H9 (cell line): Measurements from ENCODE around the gene LUZP1. TPM values are rescaled to one million over a fixed set of nuclear protein-coding genes. Genes with fewer than 3 reads are reported as not detected.

Experiments used
- DNase-seq: peaks from one replicate; pipeline ENCODE4 v3.0.0-alpha.2; 2017
- H2AFZ ChIP-seq: one replicate; pipeline ENCODE4 v1.6.1; 2013; ENCODE audit warnings: mild to moderate bottlenecking, low read length, control low read depth, moderate library complexity
- H2AK5ac ChIP-seq: 2 replicates; pipeline ENCODE4 v1.6.1; 2013; ENCODE audit warnings: low read length, control low read depth, mixed read lengths; ENCODE audit not compliant: insufficient read length
- H2BK120ac ChIP-seq: one replicate; pipeline ENCODE4 v1.6.1; 2013; ENCODE audit warnings: low read depth, mild to moderate bottlenecking, low read length, control low read depth, inconsistent platforms; ENCODE audit not compliant: poor library complexity, severe bottlenecking
- H2BK12ac ChIP-seq: 2 replicates; pipeline ENCODE4 v1.6.1; 2013; ENCODE audit warnings: low read length, control low read depth, mixed read lengths, low read depth; ENCODE audit not compliant: insufficient read length
- H2BK15ac ChIP-seq: 2 replicates; pipeline ENCODE4 v1.6.1; 2013; ENCODE audit warnings: low read depth, low read length, control low read depth
- H2BK20ac ChIP-seq: one replicate; pipeline ENCODE4 v1.6.1; 2013; ENCODE audit warnings: low read depth, mild to moderate bottlenecking, low read length, control low read depth, inconsistent platforms; ENCODE audit not compliant: poor library complexity, severe bottlenecking
- H2BK5ac ChIP-seq: 2 replicates; pipeline ENCODE4 v1.6.1; 2013; ENCODE audit warnings: low read length, control low read depth, mixed read lengths; ENCODE audit not compliant: insufficient read length
- H3K14ac ChIP-seq: 2 replicates; pipeline ENCODE4 v1.6.1; 2013; ENCODE audit warnings: low read length, control low read depth; ENCODE audit not compliant: insufficient read depth
- H3K18ac ChIP-seq: 2 replicates; pipeline ENCODE4 v1.6.1; 2013; ENCODE audit warnings: low read depth, mild to moderate bottlenecking, mixed read lengths, low read length, control low read depth; ENCODE audit not compliant: insufficient read length
- H3K23ac ChIP-seq: 2 replicates; pipeline ENCODE4 v1.6.1; 2013; ENCODE audit warnings: low read length, control low read depth, mixed read lengths, low read depth; ENCODE audit not compliant: insufficient read length
- H3K23me2 ChIP-seq: 2 replicates; pipeline ENCODE4 v1.6.1; 2013; ENCODE audit warnings: low read depth, mild to moderate bottlenecking, mixed read lengths, low read length, control low read depth; ENCODE audit not compliant: insufficient read length, poor library complexity, severe bottlenecking
- H3K27ac ChIP-seq: 2 replicates; pipeline ENCODE4 v1.5.1; 2013; ENCODE audit warnings: low read length, control low read depth, mixed read lengths, low read depth; ENCODE audit not compliant: insufficient read length
- H3K27me3 ChIP-seq: 2 replicates; pipeline ENCODE4 v1.6.1; 2013; ENCODE audit warnings: low read length, control low read depth, inconsistent platforms; ENCODE audit not compliant: insufficient read depth
- H3K4ac ChIP-seq: 2 replicates; pipeline ENCODE4 v1.6.1; 2013; ENCODE audit warnings: low read depth, mild to moderate bottlenecking, control low read depth, inconsistent platforms, low read length, moderate library complexity
- H3K4me1 ChIP-seq: 2 replicates; pipeline ENCODE4 v1.6.1; 2013; ENCODE audit warnings: low read length, control low read depth, inconsistent platforms; ENCODE audit not compliant: insufficient read depth
- H3K4me2 ChIP-seq: 2 replicates; pipeline ENCODE4 v1.6.1; 2013; ENCODE audit warnings: low read length, control low read depth, mixed read lengths; ENCODE audit not compliant: insufficient read length, insufficient read depth
- H3K56ac ChIP-seq: 2 replicates; pipeline ENCODE4 v1.6.1; 2013; ENCODE audit warnings: low read depth, mild to moderate bottlenecking, mixed read lengths, low read length, control low read depth; ENCODE audit not compliant: insufficient read length
- H3K79me1 ChIP-seq: 2 replicates; pipeline ENCODE4 v1.6.1; 2013; ENCODE audit warnings: low read depth, mild to moderate bottlenecking, moderate library complexity, low read length, control low read depth, inconsistent platforms; ENCODE audit not compliant: insufficient read depth, poor library complexity, severe bottlenecking
- H3K79me2 ChIP-seq: 2 replicates; pipeline ENCODE4 v1.6.1; 2013; ENCODE audit warnings: low read length, control low read depth, inconsistent platforms; ENCODE audit not compliant: insufficient read depth
- H3K9ac ChIP-seq: 2 replicates; pipeline ENCODE4 v1.6.1; 2013; ENCODE audit warnings: low read length, control low read depth, mixed read lengths; ENCODE audit not compliant: insufficient read length; ENCODE audit errors: extremely low read depth
- H3K9me3 ChIP-seq: one replicate; pipeline ENCODE4 v1.6.1; 2013; ENCODE audit warnings: low read depth, low read length, inconsistent platforms; ENCODE audit not compliant: control insufficient read depth
- H3T11ph ChIP-seq: one replicate; pipeline ENCODE4 v1.6.1; 2013; ENCODE audit warnings: mild to moderate bottlenecking, low read length, control low read depth, inconsistent platforms
- H4K20me1 ChIP-seq: one replicate; pipeline ENCODE4 v1.6.1; 2013; ENCODE audit not compliant: control insufficient read depth, insufficient read length, insufficient read depth
- H4K5ac ChIP-seq: 2 replicates; pipeline ENCODE4 v1.6.1; 2013; ENCODE audit warnings: low read depth, mild to moderate bottlenecking, mixed read lengths, low read length, control low read depth; ENCODE audit not compliant: insufficient read length
- H4K8ac ChIP-seq: replicated peaks from 2 replicates; pipeline ENCODE4 v1.6.1; 2013; ENCODE audit warnings: low read length, control low read depth, mixed read lengths, low read depth; ENCODE audit not compliant: insufficient read length
- H4K91ac ChIP-seq: 2 replicates; pipeline ENCODE4 v1.6.1; 2013; ENCODE audit warnings: low read depth, mild to moderate bottlenecking, moderate library complexity, mixed read lengths, low read length, control low read depth; ENCODE audit not compliant: insufficient read length
- H3K27ac Mint-ChIP-seq, 3 experiments: 2 replicates in 2 of 3; 3 replicates in 1 of 3; pipeline ENCODE4 v1.8.0; 2020 to 2021; ENCODE audit warnings: mixed read lengths in 3 of 3, mild to moderate bottlenecking in 1 of 3, moderate library complexity in 1 of 3
- H3K27me3 Mint-ChIP-seq: 2 replicates; pipeline ENCODE4 v1.8.0; 2021; ENCODE audit warnings: low read depth, mild to moderate bottlenecking, moderate library complexity, mixed read lengths
- H3K36me3 Mint-ChIP-seq, 3 experiments: 2 replicates in 2 of 3; 3 replicates in 1 of 3; pipeline ENCODE4 v1.8.0; 2020 to 2021; ENCODE audit warnings: low read depth in 3 of 3, mixed read lengths in 3 of 3; ENCODE audit not compliant: insufficient read depth in 1 of 3
- H3K4me1 Mint-ChIP-seq, 2 experiments: 2 replicates each; pipeline ENCODE4 v1.8.0; 2020; ENCODE audit warnings: mixed read lengths in 2 of 2
- H3K4me3 Mint-ChIP-seq, 2 experiments: 2 replicates in 1 of 2; 3 replicates in 1 of 2; pipeline ENCODE4 v1.8.0; 2020 to 2021; ENCODE audit warnings: mild to moderate bottlenecking in 2 of 2, mixed read lengths in 2 of 2, moderate library complexity in 1 of 2
- H3K9me3 Mint-ChIP-seq, 2 experiments: 2 replicates in 1 of 2; 3 replicates in 1 of 2; pipeline ENCODE4 v1.8.0; 2020; ENCODE audit warnings: mild to moderate bottlenecking in 2 of 2, mixed read lengths in 2 of 2, moderate library complexity in 1 of 2
- WGBS: extraction: QIAGEN DNeasy Blood & Tissue Kit; methylation state at CpG from one replicate; pipeline ENCODE4 v1.1.7; 2013; ENCODE audit warnings: missing lambda C conversion rate, low lambda C conversion rate, mixed read lengths; ENCODE audit not compliant: insufficient read length; ENCODE audit errors: extremely low coverage; 5-methylcytosine and 5-hydroxymethylcytosine counted together
- total RNA-seq: library from RNA; stranded (reverse); gene quantifications from 2 replicates; pipeline ENCODE4 v1.2.1, GENCODE V29; 2021
- TF ChIP-seq, protein P1 (sequence below): fragments of 200-600 bp; sonication (generic); conservative IDR thresholded peaks from 3 replicates; pipeline ENCODE4 v1.8.0; 2021; ENCODE audit warnings: antibody characterized with exemption, mild to moderate bottlenecking

The LUZP1 gene
- total RNA-seq, 1 experiment from 2014 or later = 48.2 TPM

DNA sequence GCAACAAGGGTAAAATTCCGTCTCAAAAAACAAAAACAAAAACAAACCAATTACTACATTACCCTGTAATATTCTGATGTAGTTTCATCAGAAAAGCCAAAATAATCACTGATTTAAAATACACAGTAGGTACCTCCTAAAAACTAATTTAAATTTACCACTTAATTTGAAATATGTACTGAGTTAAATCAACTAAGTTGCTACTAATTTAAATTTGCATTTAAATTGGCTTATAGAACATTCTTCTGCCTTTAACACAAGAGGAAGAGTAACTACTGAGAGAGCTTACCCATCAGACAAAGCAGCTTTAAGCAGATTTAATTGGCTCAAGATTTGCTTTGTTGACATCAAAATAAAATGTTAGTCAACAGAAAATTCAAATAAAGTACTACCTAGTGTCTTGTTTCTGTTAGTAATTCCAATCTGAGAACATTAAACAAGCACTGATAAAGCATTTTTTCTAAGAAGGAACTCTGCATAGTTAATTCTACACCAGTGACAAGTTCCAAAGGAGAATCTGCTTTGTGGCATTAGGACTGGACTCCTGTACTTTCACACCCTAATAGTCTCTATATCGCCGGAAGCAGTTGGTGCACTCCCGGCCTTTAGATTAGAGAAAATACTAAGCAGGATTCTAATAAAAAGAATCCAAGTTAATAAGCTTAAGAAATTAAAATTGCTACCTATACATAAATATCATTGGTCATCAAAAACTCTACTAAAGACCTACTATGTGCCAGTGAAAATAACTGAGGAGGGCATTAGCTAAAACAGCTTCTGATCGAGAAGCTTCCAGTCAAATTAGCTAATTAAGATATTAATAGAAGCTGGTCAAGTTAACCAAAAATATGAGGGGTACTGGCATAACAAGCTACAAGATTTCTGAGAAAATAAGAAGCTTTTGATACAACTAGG, 8.4 kb downstream of the LUZP1 start:
- no peak overlapping the region for H2BK120ac ChIP-seq
- no CpG with 5 or more reads among the region's 5 CpGs for WGBS
- H4K5ac ChIP-seq = no peak overlapping the region
- no peaks in the 10 kb centered on the region for H3K23me2 ChIP-seq
- no peak overlapping the region for H2AK5ac ChIP-seq
- Mint-ChIP-seq H3K27ac (peak overlapping the region in 1 of 3 experiments; percentile 36; a peak in 2 of 7 replicates), H3K4me1 (peaks cover 31 to 36% of the 10 kb centered on the region in 2 experiments), H3K36me3 (peaks cover 0 to 7% (median 2%) of the 10 kb centered on the region in 3 experiments; a peak in 4 of 7 replicates), H3K9me3 (no peaks in the 10 kb centered on the region), H3K4me3 (no peak overlapping the region), H3K27me3 (no peaks in the 10 kb centered on the region)
- no peak overlapping the region for H3K23ac ChIP-seq
- no peak overlapping the region for H4K8ac ChIP-seq
- H4K91ac ChIP-seq = no peak overlapping the region
- no peak overlapping the region for H3K4me2 ChIP-seq
- H3K27ac ChIP-seq = no peak overlapping the region
- no peaks in the 10 kb centered on the region for H3K27me3 ChIP-seq
- H4K20me1 ChIP-seq = no peaks in the 10 kb centered on the region
- peaks cover 12% of the 10 kb centered on the region for H3K79me1 ChIP-seq
- no peak overlapping the region for H3K56ac ChIP-seq
- no peak overlapping the region for H2BK15ac ChIP-seq
- no peak overlapping the region for H3K4ac ChIP-seq
- no peak overlapping the region for H3K14ac ChIP-seq
- TF ChIP-seq, protein P1, sequence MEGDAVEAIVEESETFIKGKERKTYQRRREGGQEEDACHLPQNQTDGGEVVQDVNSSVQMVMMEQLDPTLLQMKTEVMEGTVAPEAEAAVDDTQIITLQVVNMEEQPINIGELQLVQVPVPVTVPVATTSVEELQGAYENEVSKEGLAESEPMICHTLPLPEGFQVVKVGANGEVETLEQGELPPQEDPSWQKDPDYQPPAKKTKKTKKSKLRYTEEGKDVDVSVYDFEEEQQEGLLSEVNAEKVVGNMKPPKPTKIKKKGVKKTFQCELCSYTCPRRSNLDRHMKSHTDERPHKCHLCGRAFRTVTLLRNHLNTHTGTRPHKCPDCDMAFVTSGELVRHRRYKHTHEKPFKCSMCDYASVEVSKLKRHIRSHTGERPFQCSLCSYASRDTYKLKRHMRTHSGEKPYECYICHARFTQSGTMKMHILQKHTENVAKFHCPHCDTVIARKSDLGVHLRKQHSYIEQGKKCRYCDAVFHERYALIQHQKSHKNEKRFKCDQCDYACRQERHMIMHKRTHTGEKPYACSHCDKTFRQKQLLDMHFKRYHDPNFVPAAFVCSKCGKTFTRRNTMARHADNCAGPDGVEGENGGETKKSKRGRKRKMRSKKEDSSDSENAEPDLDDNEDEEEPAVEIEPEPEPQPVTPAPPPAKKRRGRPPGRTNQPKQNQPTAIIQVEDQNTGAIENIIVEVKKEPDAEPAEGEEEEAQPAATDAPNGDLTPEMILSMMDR = no peak
- H2BK20ac ChIP-seq = no peak overlapping the region
- H2AFZ ChIP-seq = no peak overlapping the region
- no peaks in the 10 kb centered on the region for H3K9me3 ChIP-seq
- H3K4me1 ChIP-seq = no peaks in the 10 kb centered on the region
- H3K18ac ChIP-seq = no peak overlapping the region
- no peak overlapping the region for H2BK5ac ChIP-seq
- no peak overlapping the region for H3T11ph ChIP-seq
- DNase-seq = no peak
- no peak overlapping the region for H3K9ac ChIP-seq
- H2BK12ac ChIP-seq = no peak overlapping the region
- H3K79me2 ChIP-seq = peaks cover 25% of the 10 kb centered on the region; the same call in 1 of the 2 replicates
